ENCODE data around the gene IGSF21. TPM values are rescaled to one million over a fixed set of nuclear protein-coding genes. Genes with fewer than 3 reads are reported as not detected.

The IGSF21 gene
- total RNA-seq, 3 donors from 2014 or later (not counting 1 experiment from before 2014, with no cell fraction given) = not detected

GRCh38 chr1:18323259-18323658 lies 215.7 kb downstream of the IGSF21 start:
- ATAC-seq = no peak
- 61% methylated on average over 7 of the region's 7 CpGs for WGBS (ENCODE audit: insufficient coverage)

GRCh38 chr1:18324246-18324645 lies 216.6 kb downstream of the IGSF21 start:
- H3K36me3 ChIP-seq (ENCODE audit: control insufficient read depth, insufficient read depth, low read length) = no peaks in the 10 kb centered on the region
- H3K27me3 Mint-ChIP-seq (ENCODE audit: low read depth in 2 of 2) = peaks cover 0 to 5% of the 10 kb centered on the region in 2 donors
- no peaks in the 10 kb centered on the region for H3K27me3 ChIP-seq (ENCODE audit: control insufficient read depth, insufficient read depth, low read length)
- H3K36me3 Mint-ChIP-seq = no peaks in the 10 kb centered on the region
- TF ChIP-seq CTCF (IDR thresholded peaks at IDR 0.05) = no peak
- intact Hi-C loops (cut with micrococcal nuclease) = no loop called here
- 86% methylated on average over 10 of the region's 10 CpGs for WGBS (ENCODE audit: insufficient coverage)
- no peak overlapping the region for H3K27ac ChIP-seq (ENCODE audit: low read length)
- no peaks in the 10 kb centered on the region for H3K9me3 ChIP-seq (ENCODE audit: control insufficient read depth, insufficient read depth, low read length)
- ATAC-seq (no peak), DNase-seq (no peak)
- no peaks in the 10 kb centered on the region for H3K4me1 ChIP-seq (ENCODE audit: control insufficient read depth, insufficient read depth, low read length)
- no peaks in the 10 kb centered on the region for H3K4me1 Mint-ChIP-seq
- no peaks in the 10 kb centered on the region for H3K9me3 Mint-ChIP-seq
- no peak overlapping the region for H3K4me3 ChIP-seq (ENCODE audit: low read length)
- no peak overlapping the region for H3K27ac Mint-ChIP-seq
- no peak overlapping the region for H3K4me3 Mint-ChIP-seq

More at GRCh38 chr1:18323259-18323658, 215.7 kb downstream of the IGSF21 start:
- H3K9me3 ChIP-seq (ENCODE audit: control insufficient read depth, insufficient read depth, low read length) = no peaks in the 10 kb centered on the region
- TF ChIP-seq CTCF (IDR thresholded peaks at IDR 0.05) = no peak
- no peak overlapping the region for H3K4me3 Mint-ChIP-seq
- no peak overlapping the region for H3K27ac ChIP-seq (ENCODE audit: low read length)
- no peaks in the 10 kb centered on the region for H3K36me3 Mint-ChIP-seq
- no peak for DNase-seq
- no peak overlapping the region for H3K27ac Mint-ChIP-seq
- no peaks in the 10 kb centered on the region for H3K4me1 Mint-ChIP-seq
- H3K36me3 ChIP-seq (ENCODE audit: control insufficient read depth, insufficient read depth, low read length) = no peaks in the 10 kb centered on the region
- no peaks in the 10 kb centered on the region for H3K4me1 ChIP-seq (ENCODE audit: control insufficient read depth, insufficient read depth, low read length)
- intact Hi-C loops (cut with micrococcal nuclease) = no loop called here
- H3K4me3 ChIP-seq (ENCODE audit: low read length) = no peak overlapping the region
- H3K27me3 ChIP-seq (ENCODE audit: control insufficient read depth, insufficient read depth, low read length) = no peaks in the 10 kb centered on the region
- H3K9me3 Mint-ChIP-seq = no peaks in the 10 kb centered on the region
- peaks cover 0 to 5% of the 10 kb centered on the region in 2 donors for H3K27me3 Mint-ChIP-seq (ENCODE audit: low read depth in 2 of 2)

- H3K4me1 Mint-ChIP-seq = no peaks in the 10 kb centered on the region
- H3K27me3 ChIP-seq (ENCODE audit: control insufficient read depth, insufficient read depth, low read length) = no peaks in the 10 kb centered on the region
- no peak overlapping the region for H3K27ac ChIP-seq (ENCODE audit: low read length)
- no peak overlapping the region for H3K4me3 Mint-ChIP-seq
- peaks cover 0 to 5% of the 10 kb centered on the region in 2 donors for H3K27me3 Mint-ChIP-seq (ENCODE audit: low read depth in 2 of 2)
- no peak overlapping the region for H3K4me3 ChIP-seq (ENCODE audit: low read length)
- TF ChIP-seq CTCF (IDR thresholded peaks at IDR 0.05) = no peak
- intact Hi-C loops (cut with micrococcal nuclease) = no loop called here
- 87% methylated on average over 7 of the region's 7 CpGs for WGBS (ENCODE audit: insufficient coverage)
- H3K27ac Mint-ChIP-seq = no peak overlapping the region
- ATAC-seq (no peak), DNase-seq (no peak)
- no peaks in the 10 kb centered on the region for H3K9me3 ChIP-seq (ENCODE audit: control insufficient read depth, insufficient read depth, low read length)
- H3K36me3 ChIP-seq (ENCODE audit: control insufficient read depth, insufficient read depth, low read length) = no peaks in the 10 kb centered on the region
- H3K9me3 Mint-ChIP-seq = no peaks in the 10 kb centered on the region
- H3K4me1 ChIP-seq (ENCODE audit: control insufficient read depth, insufficient read depth, low read length) = no peaks in the 10 kb centered on the region
- H3K36me3 Mint-ChIP-seq = no peaks in the 10 kb centered on the region
Observed at GRCh38 chr1:18325136-18325535, 217.5 kb downstream of the IGSF21 start.

- Histone ChIP-seq H3K36me3 (ENCODE audit: control insufficient read depth, insufficient read depth, low read length) (no peaks in the 10 kb centered on the region), H3K27me3 (ENCODE audit: control insufficient read depth, insufficient read depth, low read length) (no peaks in the 10 kb centered on the region), H3K4me3 (ENCODE audit: low read length) (no peak overlapping the region), H3K27ac (ENCODE audit: low read length) (no peak overlapping the region), H3K9me3 (ENCODE audit: control insufficient read depth, insufficient read depth, low read length) (no peaks in the 10 kb centered on the region), H3K4me1 (ENCODE audit: control insufficient read depth, insufficient read depth, low read length) (no peaks in the 10 kb centered on the region)
- no peaks in the 10 kb centered on the region for H3K9me3 Mint-ChIP-seq
- DNase-seq = no peak
- ATAC-seq = no peak
- intact Hi-C loops (cut with micrococcal nuclease) = no loop called here
- H3K4me1 Mint-ChIP-seq = no peaks in the 10 kb centered on the region
- H3K27me3 Mint-ChIP-seq (ENCODE audit: low read depth in 2 of 2) = peaks cover 0 to 6% of the 10 kb centered on the region in 2 donors
- TF ChIP-seq CTCF (IDR thresholded peaks at IDR 0.05) = no peak
- no peak overlapping the region for H3K4me3 Mint-ChIP-seq
- no peaks in the 10 kb centered on the region for H3K36me3 Mint-ChIP-seq
- H3K27ac Mint-ChIP-seq = no peak overlapping the region
- WGBS (ENCODE audit: insufficient coverage) = 30% methylated on average over 5 of the region's 7 CpGs
Observed at GRCh38 chr1:18326211-18326897, 218.8 kb downstream of the IGSF21 start.
